SH-SY5Y (cell line): ENCODE results near the gene GLI2.

ENCODE experiments used
- GATA2 ChIP-seq: IDR thresholded peaks from 2 replicates; pipeline ENCODE4 v1.6.1; 2011; ENCODE audit warnings: mild to moderate bottlenecking, low read depth, low read length
- GATA3 ChIP-seq: IDR thresholded peaks from 2 replicates; pipeline ENCODE4 v1.6.1; 2011; ENCODE audit warnings: low read depth, mild to moderate bottlenecking, low read length, moderate library complexity

DNA sequence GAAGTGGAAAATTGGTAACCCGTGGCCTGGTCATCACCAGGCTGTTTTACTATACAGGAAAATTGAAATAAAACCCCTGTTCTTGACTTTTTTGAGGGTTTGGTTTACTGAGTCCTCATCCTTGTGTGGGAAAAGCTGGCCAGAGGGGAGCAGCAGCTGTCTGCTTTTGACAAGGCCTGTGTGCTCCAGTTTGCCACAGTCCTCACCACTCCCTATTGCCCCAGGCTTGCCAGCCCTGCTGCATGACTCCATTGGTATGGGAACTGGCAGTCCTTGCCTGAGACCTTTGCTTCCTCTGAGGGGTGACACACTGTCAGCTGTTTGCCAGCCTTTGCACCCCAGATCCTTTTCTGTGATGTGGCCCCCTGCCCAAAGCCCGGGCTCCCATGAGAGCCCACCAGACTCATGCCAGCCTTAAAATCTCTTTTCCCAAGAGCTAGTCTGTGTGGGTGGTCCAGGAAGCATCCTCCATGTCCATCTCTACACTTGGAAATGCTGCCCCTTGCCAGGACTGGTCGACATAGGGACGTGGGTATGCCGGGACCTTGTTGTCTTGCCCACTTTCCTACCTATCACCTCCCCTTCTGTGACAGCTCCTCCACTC lies 39.0 kb downstream of the GLI2 start:
- TF ChIP-seq GATA2, result no peak
- no peak for TF ChIP-seq GATA3
